ENCODE data around the gene SUPT6H.

Gene SUPT6H

DNA sequence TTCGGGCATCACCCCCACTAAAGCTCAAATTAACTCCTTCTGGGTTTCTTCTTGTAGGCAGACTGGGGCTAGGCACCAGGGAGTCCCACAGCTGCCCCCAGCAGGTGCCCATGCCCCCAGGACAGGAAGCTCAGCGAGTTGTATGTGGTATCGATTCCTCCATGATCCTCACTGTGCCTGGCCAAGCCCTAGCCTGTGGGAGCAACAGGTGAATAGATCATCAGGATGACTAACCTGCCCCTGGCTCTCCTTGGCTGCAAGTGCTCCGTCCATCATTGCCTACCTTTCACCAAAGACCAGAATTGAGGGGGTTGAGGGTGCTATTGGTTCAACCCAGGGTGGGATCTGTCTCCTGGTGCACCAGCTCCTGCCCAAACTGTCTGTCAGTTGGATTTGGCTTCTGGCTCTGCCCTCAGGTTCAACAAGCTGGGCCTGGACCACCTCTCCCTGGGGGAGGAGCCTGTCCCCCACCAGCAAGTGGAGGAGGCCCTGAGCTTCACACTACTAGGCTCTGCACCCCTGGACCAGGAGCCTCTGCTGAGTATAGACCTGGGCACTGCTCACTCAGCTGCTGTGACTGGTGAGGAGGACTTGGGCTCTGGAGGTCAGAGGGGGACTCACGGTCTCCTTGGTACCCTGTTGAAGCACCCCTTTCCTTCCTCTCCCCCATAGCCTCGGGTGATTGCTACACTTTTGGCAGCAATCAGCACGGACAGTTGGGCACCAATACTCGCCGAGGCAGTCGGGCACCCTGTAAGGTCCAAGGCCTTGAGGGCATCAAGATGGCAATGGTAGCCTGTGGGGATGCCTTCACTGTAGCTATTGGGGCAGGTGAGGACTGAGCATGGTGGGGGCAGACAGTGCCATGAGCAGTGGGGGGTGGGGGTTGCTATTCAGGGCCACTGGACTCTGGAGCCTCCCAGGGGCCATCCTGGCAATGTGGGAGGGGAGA, 78.7 kb downstream of the SUPT6H start:
- DNase-seq = no peak

- no peak for DNase-seq
Measured at GRCh38 chr17:28741358-28742349, 79.6 kb downstream of the SUPT6H start.

GRCh38 chr17:28743243-28744103, 81.5 kb downstream of the SUPT6H start, which contains the start of gene TRAF4:
TSS of gene TRAF4 (plus strand) at chr17:28744011. CDS start at chr17:28744113, 102 bp downstream.
- DNase-seq = peak; percentile 89

DNA sequence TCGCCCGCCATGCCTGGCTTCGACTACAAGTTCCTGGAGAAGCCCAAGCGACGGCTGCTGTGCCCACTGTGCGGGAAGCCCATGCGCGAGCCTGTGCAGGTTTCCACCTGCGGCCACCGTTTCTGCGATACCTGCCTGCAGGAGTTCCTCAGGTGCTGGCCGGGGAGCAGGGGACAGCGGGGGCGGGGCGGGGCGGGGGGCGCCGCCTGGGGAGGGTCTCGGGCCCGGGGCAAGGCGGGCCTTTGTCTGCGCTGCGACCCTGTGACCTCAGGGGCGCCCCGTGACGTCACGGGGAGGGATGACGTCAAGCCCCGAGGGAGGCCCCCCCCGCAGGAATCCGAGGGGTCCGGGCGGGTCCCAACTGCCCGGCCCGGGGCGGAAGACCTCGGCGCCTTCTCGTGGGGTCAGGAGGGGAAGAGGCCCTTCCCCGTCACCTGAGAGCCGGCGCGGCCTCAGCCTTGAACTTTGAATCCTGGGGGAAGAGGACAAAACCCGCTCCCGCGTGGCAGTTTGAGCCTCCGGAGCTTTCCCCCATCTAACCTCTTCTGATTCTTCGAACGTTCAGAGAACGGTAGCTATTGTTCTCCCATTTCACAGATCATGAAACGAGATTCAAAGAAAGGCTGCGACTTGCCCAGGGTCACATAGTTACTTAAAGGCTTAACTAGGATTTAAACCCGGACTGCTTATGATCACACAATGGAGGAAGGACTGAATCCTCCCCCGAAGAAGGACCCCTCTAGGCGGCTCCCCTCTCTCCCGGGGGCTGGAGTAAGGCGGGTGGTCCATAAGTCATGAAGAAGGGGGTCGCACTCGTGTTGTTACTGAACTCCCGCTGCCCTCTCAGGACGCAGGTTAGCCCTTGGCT, 82.3 kb downstream of the SUPT6H start:
- DNase-seq = peak; percentile 84

GRCh38 chr17:28744972-28745785, 83.2 kb downstream of the SUPT6H start:
- DNase-seq = no peak

GRCh38 chr17:28745786-28746411, 83.9 kb downstream of the SUPT6H start:
- DNase-seq = no peak

DNA sequence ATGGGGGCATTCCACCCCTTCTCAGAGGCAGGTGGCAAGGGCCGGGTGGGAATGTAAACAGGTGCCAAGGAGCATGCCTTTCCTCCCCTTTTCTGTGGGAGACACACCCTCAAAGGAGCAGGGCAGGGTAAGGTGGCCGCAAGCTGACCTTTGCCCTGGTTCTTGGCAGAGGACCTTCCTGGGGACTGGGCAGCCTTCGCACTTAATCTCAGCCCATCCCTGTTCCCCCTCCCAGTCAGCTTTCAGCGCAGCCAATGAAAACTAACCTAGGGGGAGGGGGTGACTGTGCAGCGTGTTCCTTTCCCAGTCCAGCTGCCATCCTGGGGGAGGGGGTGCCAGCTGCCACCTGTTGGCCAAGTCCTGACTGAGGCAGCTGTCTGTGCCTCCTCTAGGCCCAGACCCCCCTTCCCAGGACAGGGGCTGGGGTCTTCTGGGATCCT, 84.6 kb downstream of the SUPT6H start:
- no peak for DNase-seq

DNA sequence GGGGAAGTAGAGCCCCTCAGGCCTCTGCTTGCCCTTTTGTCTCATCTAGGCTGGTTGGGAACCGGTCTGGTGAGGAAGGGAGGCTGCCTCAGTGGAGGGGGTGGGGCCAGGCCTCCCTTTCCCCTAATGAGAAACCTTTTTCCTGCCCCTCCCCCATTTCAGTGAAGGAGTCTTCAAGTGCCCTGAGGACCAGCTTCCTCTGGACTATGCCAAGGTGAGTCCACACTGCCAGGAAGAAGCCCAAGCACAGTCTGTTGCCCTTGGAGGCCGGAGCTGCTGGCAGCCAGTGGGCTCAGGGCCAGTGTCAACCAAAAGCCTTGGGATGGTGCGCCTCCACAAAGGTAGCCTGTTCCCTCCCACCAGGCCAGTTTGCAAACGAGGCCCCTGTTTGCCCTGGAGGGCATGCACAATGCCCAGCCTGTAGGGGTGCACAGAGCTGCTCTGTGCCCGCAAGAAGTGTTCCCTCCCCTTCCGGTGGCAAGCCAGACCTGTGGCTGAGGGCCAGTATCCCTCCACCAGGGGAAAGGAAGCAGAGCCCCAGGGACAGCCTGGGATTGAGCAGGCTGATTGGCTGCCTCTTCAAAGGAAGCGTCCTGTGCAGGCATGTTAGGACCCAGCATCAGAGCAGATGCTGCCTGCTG, 85.2 kb downstream of the SUPT6H start:
- no peak for DNase-seq

DNA sequence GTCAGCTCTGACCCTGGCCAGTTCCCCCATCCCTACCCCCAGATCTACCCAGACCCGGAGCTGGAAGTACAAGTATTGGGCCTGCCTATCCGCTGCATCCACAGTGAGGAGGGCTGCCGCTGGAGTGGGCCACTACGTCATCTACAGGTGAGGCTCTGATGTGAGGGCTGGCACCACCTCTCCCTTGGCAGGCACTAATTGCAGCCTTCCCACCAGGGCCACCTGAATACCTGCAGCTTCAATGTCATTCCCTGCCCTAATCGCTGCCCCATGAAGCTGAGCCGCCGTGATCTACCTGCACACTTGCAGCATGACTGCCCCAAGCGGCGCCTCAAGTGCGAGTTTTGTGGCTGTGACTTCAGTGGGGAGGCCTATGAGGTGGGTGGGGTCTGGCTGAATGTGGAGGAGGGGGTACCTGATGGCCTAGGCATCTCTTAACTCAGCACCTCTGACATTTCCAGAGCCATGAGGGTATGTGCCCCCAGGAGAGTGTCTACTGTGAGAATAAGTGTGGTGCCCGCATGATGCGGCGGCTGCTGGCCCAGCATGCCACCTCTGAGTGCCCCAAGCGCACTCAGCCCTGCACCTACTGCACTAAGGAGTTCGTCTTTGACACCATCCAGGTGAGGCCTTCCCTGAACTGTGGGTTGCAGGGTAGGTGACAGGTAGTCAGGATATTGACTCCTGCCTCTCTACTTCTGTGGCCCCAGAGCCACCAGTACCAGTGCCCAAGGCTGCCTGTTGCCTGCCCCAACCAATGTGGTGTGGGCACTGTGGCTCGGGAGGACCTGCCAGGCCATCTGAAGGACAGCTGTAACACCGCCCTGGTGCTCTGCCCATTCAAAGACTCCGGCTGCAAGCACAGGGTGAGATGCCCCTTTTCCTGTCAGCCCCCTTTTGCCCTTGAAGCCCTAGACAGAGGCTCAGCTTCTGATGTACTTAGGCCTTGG, 86.1 kb downstream of the SUPT6H start:
- no peak for DNase-seq

DNA sequence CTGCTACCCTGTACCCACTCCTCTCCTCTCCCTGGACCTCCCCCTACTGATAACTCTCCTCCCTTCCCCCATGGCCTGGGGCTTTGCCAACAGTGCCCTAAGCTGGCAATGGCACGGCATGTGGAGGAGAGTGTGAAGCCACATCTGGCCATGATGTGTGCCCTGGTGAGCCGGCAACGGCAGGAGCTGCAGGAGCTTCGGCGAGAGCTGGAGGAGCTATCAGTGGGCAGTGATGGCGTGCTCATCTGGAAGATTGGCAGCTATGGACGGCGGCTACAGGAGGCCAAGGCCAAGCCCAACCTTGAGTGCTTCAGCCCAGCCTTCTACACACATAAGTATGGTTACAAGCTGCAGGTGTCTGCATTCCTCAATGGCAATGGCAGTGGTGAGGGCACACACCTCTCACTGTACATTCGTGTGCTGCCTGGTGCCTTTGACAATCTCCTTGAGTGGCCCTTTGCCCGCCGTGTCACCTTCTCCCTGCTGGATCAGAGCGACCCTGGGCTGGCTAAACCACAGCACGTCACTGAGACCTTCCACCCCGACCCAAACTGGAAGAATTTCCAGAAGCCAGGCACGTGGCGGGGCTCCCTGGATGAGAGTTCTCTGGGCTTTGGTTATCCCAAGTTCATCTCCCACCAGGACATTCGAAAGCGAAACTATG, 87.0 kb downstream of the SUPT6H start:
- no peak for DNase-seq

GRCh38 chr17:28749516-28750177, 87.6 kb downstream of the SUPT6H start:
- no peak for DNase-seq

- peak; percentile 95 for DNase-seq
Measured at GRCh38 chr17:28750178-28751047, 88.4 kb downstream of the SUPT6H start.

GRCh38 chr17:28751600-28752366, 89.8 kb downstream of the SUPT6H start:
- DNase-seq = no peak
